H7 (cell line): Measurements from ENCODE around the gene HDDC2. TPM values are rescaled to one million over a fixed set of nuclear protein-coding genes. Genes with fewer than 3 reads are reported as not detected.

Experiments used
- DNase-seq: peaks from one replicate; pipeline ENCODE4 v3.0.0; 2012
- H3K27me3 ChIP-seq: 2 replicates; pipeline ENCODE4 v1.6.0; 2011; ENCODE audit warnings: mild to moderate bottlenecking, low read length; ENCODE audit not compliant: control insufficient read depth, insufficient read depth
- H3K36me3 ChIP-seq: replicated peaks from 2 replicates; pipeline ENCODE4 v1.5.1; 2011; ENCODE audit warnings: low read length; ENCODE audit not compliant: control insufficient read depth, insufficient read depth
- H3K4me3 ChIP-seq: 2 replicates; pipeline ENCODE4 v1.5.1; 2011; ENCODE audit warnings: low read depth, mild to moderate bottlenecking, control low read depth, low read length, moderate library complexity; ENCODE audit not compliant: insufficient read depth
- total RNA-seq: library from RNA; depleted of rRNA; stranded (reverse); fragments of >200 nt; shearing (Covaris generic); gene quantifications from 2 replicates; pipeline ENCODE4 v1.2.3, GENCODE V29; 2014

Gene HDDC2
- total RNA-seq, 1 experiment from 2014 or later: 109 TPM

DNA sequence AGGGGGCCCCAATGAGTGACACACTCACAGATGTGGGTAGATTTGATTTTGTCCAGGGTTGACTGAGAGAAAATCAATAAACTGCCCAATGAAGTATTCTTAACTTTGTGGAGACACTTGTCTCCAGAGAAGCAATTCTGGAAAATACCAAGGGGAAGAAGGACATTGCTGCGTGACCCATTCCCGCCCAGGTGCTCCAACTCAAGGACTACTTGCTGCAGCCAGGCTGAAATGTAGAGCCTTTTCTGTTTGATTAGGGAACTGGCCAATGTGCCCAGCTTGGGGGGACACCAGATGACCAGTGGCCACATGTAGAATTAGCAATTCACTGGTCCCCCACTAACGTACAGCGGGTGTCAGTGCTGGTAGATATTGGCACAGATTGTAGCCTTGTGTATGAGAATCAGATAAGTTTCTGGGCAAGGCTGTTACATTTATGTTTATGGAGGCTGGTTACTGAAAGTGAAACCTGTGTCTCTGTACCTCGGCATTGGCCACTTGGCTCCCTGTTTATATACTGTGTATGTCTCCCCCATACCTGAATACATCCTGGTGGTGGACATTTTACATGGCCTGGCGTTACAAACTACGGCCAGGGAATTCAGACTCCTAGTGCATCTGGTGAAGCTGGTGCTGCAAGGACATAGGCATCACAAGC is 32.3 kb downstream of the HDDC2 start:
- Histone ChIP-seq H3K27me3 (no peaks in the 10 kb centered on the region), H3K36me3 (no peaks in the 10 kb centered on the region; the same call in 1 of the 2 replicates), H3K4me3 (no peak overlapping the region)
- DNase-seq: no peak

DNA sequence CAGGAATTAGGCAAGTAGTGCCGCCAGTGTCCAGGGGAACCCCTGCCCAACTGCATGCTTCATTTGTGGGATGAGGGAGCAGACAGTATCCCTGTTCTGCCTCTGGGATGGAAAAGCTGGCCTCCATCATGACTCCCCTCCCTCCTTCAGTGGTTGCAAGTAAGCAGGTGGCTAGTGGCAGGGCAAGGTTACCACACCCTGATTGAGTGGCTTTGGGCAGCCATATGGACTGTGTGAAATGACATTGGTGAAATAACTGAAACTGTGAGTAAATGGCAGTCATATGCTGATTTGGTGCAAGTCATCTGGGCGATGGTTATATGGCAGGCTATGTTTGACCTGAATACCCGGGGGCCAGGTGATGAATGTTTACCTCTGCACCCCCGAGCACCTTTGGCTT is 33.0 kb downstream of the HDDC2 start:
- DNase-seq: no peak
- Histone ChIP-seq H3K36me3 (no peaks in the 10 kb centered on the region; the same call in 1 of the 2 replicates), H3K4me3 (no peak overlapping the region), H3K27me3 (no peaks in the 10 kb centered on the region)

GRCh38 chr6:125267806-125268523 is 33.8 kb downstream of the HDDC2 start:
- DNase-seq: no peak
- H3K36me3 ChIP-seq: no peaks in the 10 kb centered on the region
- H3K27me3 ChIP-seq: no peaks in the 10 kb centered on the region
- no peak overlapping the region for H3K4me3 ChIP-seq

- Histone ChIP-seq H3K36me3 (no peaks in the 10 kb centered on the region), H3K27me3 (no peaks in the 10 kb centered on the region), H3K4me3 (no peak overlapping the region)
- DNase-seq: no peak
Observed at GRCh38 chr6:125264476-125264875, 37.3 kb downstream of the HDDC2 start.

DNA sequence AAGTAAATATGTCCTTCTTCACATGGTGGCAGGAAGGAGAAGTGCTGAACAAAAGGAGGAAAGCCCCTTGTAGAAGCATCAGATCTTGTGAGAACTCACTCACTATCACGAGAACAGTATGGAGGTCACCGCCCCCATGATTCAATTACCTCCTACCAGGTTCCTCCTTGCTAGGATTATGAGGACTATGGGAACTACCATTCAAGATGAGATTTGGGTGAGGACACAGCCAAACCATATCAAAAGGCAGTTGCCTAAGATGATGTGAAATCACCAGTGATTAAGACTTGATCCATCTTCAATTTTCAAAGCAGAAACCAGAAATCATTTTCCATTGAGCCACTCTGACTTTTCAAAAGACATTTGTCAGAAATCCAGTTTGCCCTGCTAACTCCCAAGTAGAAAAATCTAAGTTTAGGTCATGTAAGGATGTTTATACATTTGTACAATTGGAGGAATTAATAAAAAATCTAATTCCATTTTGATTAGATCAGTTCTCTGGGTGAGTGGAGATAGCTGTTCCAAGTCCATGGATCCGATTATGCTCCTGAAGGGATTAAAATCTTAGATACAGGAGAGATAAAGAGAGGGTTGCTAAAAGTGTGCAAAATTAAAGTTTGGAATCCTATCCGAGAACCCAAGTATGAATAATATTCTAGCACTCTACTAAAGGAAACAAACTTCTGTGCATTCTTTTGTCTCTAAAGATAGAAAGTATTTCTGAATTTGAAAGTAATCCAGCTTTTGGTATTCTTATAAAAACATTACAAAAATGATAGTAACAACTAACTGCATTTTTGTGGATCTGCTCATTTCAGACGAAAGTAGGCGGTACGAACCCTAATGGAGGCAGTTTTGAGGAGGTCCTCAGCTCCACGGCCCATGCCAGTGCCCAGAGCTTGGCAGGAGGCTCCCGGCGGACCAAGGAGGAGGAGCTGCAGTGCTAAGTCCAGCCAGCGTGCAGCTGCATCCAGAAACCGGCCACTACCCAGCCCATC is 39.5 kb downstream of the HDDC2 start:
- Histone ChIP-seq H3K36me3 (no peaks in the 10 kb centered on the region), H3K27me3 (no peaks in the 10 kb centered on the region), H3K4me3 (no peak overlapping the region)
- DNase-seq: peak; percentile 19

- DNase-seq: no peak
Observed at GRCh38 chr6:125259354-125259736, 42.4 kb downstream of the HDDC2 start.

DNA sequence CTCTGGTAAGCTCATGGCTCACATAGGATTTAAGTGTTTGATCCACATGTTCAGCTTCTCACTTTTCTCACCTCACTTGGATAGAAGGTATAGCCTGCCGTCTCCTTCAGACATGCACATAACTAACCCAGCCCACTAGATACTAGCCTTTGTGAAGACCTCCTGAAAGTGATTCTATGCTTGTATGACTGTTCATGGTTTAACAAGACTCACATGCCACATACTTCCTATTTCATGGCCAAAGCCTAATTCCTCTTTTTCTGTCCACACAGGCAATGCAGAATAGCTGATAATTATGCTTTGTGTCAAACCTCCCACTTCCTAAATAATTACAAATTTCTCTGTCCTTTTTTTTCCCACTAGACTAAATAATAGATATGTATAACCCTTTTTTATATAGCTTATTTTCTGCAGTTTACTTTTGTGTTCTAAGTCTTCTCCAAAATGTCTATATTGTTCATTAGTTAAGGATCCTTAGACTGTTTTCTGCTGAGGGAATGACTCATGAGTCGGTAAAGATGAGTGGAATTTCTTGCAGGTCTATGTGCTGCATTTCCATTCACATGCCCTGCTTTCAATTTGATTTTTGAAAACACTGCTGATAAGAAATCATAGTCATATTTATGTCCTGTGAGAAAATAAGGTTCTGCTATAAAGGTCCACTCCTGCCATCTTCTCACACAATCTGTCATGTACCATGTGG is 43.0 kb downstream of the HDDC2 start:
- H3K27me3 ChIP-seq: no peaks in the 10 kb centered on the region
- DNase-seq: no peak
- H3K4me3 ChIP-seq: no peak overlapping the region
- H3K36me3 ChIP-seq: no peaks in the 10 kb centered on the region

More at GRCh38 chr6:125259354-125259736, 42.4 kb downstream of the HDDC2 start:
- H3K4me3 ChIP-seq: no peak overlapping the region
- H3K27me3 ChIP-seq: no peaks in the 10 kb centered on the region
- no peaks in the 10 kb centered on the region for H3K36me3 ChIP-seq

DNA sequence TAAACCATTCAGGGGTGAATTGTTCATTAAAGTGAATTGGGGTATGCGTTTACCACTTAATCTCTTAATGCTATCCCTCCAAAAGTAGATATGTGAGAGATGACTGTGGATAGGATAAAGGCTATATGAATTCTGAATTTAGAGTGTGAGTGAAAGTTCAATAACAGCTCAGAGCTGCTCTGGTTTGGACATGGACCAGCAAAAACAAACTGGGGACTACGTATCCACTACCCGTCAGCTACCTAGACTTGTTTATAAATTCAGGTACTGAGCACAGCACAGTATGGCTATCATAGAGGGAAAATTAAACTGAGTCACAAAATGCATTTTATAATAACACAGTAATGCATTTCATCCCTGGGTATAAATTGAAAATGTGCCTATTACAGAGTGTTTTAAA is 44.4 kb downstream of the HDDC2 start:
- Histone ChIP-seq H3K36me3 (no peaks in the 10 kb centered on the region), H3K4me3 (no peak overlapping the region), H3K27me3 (no peaks in the 10 kb centered on the region)
- DNase-seq: no peak

- no peaks in the 10 kb centered on the region for H3K27me3 ChIP-seq
- no peak for DNase-seq
- no peak overlapping the region for H3K4me3 ChIP-seq
- H3K36me3 ChIP-seq: no peaks in the 10 kb centered on the region
Observed at GRCh38 chr6:125255201-125255600, 46.6 kb downstream of the HDDC2 start.

DNA sequence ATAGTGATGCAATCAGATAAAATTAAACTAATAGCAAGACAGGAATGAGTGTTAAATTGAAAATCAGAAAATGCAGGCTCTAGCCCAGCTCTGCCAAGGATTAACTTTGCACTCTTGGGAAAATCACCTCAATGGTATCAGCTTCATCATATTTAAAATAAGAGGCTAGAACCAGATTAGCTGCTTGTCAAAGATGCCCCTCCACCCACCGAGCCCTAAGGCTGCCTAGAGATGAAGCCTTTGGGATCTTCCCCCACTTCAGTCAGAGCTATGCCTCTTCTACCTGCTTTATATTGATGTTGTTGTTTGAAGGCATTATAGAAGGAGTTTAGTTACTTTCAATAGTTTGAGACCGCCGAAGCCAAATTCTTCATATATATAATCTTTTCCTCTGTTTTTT is 47.4 kb downstream of the HDDC2 start:
- Histone ChIP-seq H3K4me3 (no peak overlapping the region), H3K36me3 (no peaks in the 10 kb centered on the region), H3K27me3 (no peaks in the 10 kb centered on the region)
- no peak for DNase-seq

DNA sequence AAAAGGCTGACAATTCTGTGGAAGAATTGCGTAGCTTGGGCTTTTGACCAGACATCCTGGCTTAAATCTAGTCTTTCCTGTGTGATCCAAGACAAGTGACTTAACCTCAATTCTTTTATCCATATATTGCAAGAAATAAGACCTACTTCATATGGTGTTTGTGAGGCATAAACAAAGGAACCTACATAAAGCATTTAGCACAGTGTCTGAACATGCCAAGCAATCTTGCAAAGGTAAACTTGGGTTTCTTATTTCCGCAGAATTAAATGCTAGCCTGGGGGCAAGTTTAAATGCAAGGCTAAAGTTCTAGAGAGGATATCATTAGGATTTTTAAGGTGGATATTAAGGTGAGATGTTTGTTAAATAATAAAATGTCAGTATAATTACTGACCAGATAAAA is 47.9 kb downstream of the HDDC2 start:
- DNase-seq: no peak
- no peaks in the 10 kb centered on the region for H3K27me3 ChIP-seq
- no peaks in the 10 kb centered on the region for H3K36me3 ChIP-seq

GRCh38 chr6:125252891-125253290 is 48.9 kb downstream of the HDDC2 start:
- no peaks in the 10 kb centered on the region for H3K27me3 ChIP-seq
- H3K4me3 ChIP-seq: no peak overlapping the region
- no peaks in the 10 kb centered on the region for H3K36me3 ChIP-seq
- no peak for DNase-seq

More for the DNA sequence above, 47.9 kb downstream of the HDDC2 start:
- H3K4me3 ChIP-seq: no peak overlapping the region

DNA sequence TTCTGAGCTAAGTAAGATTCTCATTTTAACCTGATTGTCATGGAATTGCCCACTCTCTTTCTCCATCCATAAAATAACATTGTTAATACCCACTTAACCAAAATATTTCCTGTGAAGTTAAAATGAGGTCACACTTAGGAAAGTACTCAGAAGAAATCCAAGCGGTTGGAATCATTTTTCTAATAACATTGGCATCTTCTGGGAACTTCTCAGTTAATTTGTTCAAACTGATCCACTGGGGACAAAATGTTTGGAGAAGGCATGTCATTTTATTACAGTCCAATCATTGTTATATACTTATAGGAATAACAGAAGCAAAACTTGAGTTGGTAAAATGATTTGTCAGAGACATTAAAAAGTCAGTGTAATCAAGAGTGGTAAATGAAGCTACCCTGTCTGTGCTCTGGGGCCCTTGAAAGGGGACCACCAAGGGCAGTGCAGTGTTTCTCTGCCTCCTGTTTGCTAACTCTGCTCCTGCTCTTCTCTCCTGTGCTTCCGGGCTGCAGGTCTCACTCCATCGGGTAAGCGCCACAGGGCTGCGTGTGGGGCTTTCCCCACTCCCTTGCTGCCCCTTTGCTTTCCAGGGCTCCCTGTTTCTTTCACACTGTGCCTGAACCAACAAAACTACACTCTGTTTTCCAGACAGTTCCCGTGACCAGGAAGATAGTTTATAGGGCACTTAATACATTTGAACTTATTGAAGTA is 50.1 kb downstream of the HDDC2 start:
- H3K36me3 ChIP-seq: no peaks in the 10 kb centered on the region
- DNase-seq: peak; percentile 34
- no peaks in the 10 kb centered on the region for H3K27me3 ChIP-seq

GRCh38 chr6:125250511-125250910 is 51.3 kb downstream of the HDDC2 start:
- DNase-seq: no peak
- no peaks in the 10 kb centered on the region for H3K27me3 ChIP-seq
- H3K4me3 ChIP-seq: no peak overlapping the region
- H3K36me3 ChIP-seq: no peaks in the 10 kb centered on the region

More for the DNA sequence above, 50.1 kb downstream of the HDDC2 start:
- H3K4me3 ChIP-seq: no peak overlapping the region
